Pulmonary artery endothelial cell (primary cell): Measurements from ENCODE around the gene ERBB2. TPM values are rescaled to one million over a fixed set of nuclear protein-coding genes. Genes with fewer than 3 reads are reported as not detected.
A peak's percentile ranks its signal among the peaks of the same experiment; 100 is the strongest.
"Not testable (repeated sequence)": the region's sequence is repeated elsewhere in the genome, so short reads cannot be mapped to it uniquely, and the experiment has no call there.

Experiments used
- DNase-seq: peaks from one replicate; pipeline ENCODE4 v3.0.0-alpha.2; 2011; ENCODE audit warnings: low read depth, low spot score
- total RNA-seq: library from RNA; depleted of rRNA; stranded (reverse); fragments of >200 nt; gene quantifications from 2 replicates; pipeline ENCODE4 v1.2.3, GENCODE V29; 2014

Gene ERBB2
- total RNA-seq, 1 donor from 2014 or later: 17.9 TPM

GRCh38 chr17:39742856-39743436 lies 43.1 kb downstream of the ERBB2 start:
- DNase-seq: no peak

- no peak for DNase-seq
These were observed 44.4 kb downstream of the ERBB2 start for GRCh38 chr17:39744075-39744835.

GRCh38 chr17:39744836-39745215 lies 45.0 kb downstream of the ERBB2 start:
- DNase-seq: no peak

- no peak for DNase-seq
These were observed 45.7 kb downstream of the ERBB2 start for GRCh38 chr17:39745335-39746144.

GRCh38 chr17:39746145-39746461 lies 46.2 kb downstream of the ERBB2 start:
- DNase-seq: no peak

- DNase-seq: no peak
These were observed 47.9 kb downstream of the ERBB2 start for GRCh38 chr17:39747745-39748144.

GRCh38 chr17:39748444-39749034 lies 48.7 kb downstream of the ERBB2 start:
- not testable (repeated sequence) for DNase-seq

- no peak for DNase-seq
These were observed 50.5 kb downstream of the ERBB2 start for GRCh38 chr17:39750131-39751015.

- DNase-seq: no peak
These were observed 51.2 kb downstream of the ERBB2 start for GRCh38 chr17:39751016-39751543.

- no peak for DNase-seq
These were observed 51.8 kb downstream of the ERBB2 start for GRCh38 chr17:39751637-39752036.

- no peak for DNase-seq
These were observed 52.5 kb downstream of the ERBB2 start for GRCh38 chr17:39752241-39752881.

GRCh38 chr17:39753514-39754160 lies 53.8 kb downstream of the ERBB2 start:
- no peak for DNase-seq

GRCh38 chr17:39754161-39754957 lies 54.5 kb downstream of the ERBB2 start:
- DNase-seq: peak; percentile 5

GRCh38 chr17:39754958-39755553 lies 55.2 kb downstream of the ERBB2 start:
- DNase-seq: no peak

GRCh38 chr17:39755554-39756379 lies 55.9 kb downstream of the ERBB2 start:
- no peak for DNase-seq

GRCh38 chr17:39756380-39757079 lies 56.7 kb downstream of the ERBB2 start:
- DNase-seq: no peak

GRCh38 chr17:39757176-39757662 lies 57.4 kb downstream of the ERBB2 start:
- DNase-seq: no peak
